Neuronal stem cell (in vitro differentiated cells): Measurements from ENCODE around the gene PRXL2B.

Experiments
- DNase-seq: peaks from one replicate; pipeline ENCODE4 v3.0.0-alpha.2; 2013; ENCODE audit warnings: low spot score
- H2AFZ ChIP-seq: one replicate; pipeline ENCODE4 v1.6.1; 2013; ENCODE audit warnings: mild to moderate bottlenecking, low read length, inconsistent platforms
- H2AK5ac ChIP-seq: 2 replicates; pipeline ENCODE4 v1.6.1; 2013; ENCODE audit warnings: low read depth, mild to moderate bottlenecking, inconsistent platforms, low read length, moderate library complexity, mixed read lengths
- H2BK120ac ChIP-seq: 2 replicates; pipeline ENCODE4 v1.6.1; 2013; ENCODE audit warnings: low read depth, mild to moderate bottlenecking, inconsistent platforms, low read length, moderate library complexity, mixed read lengths
- H2BK12ac ChIP-seq: one replicate; pipeline ENCODE4 v1.6.1; 2013; ENCODE audit warnings: low read length, inconsistent platforms
- H2BK15ac ChIP-seq: 2 replicates; pipeline ENCODE4 v1.6.1; 2013; ENCODE audit warnings: mild to moderate bottlenecking, low read length, inconsistent platforms, mixed read lengths
- H2BK5ac ChIP-seq: one replicate; pipeline ENCODE4 v1.6.1; 2013; ENCODE audit warnings: inconsistent platforms, mild to moderate bottlenecking, low read length, moderate library complexity
- H3K14ac ChIP-seq: one replicate; pipeline ENCODE4 v1.6.1; 2013; ENCODE audit warnings: low read length, inconsistent platforms
- H3K18ac ChIP-seq: 2 replicates; pipeline ENCODE4 v1.6.1; 2013; ENCODE audit warnings: low read length, inconsistent platforms
- H3K23ac ChIP-seq: 2 replicates; pipeline ENCODE4 v1.6.1; 2013; ENCODE audit warnings: low read depth, mild to moderate bottlenecking, mixed read lengths, low read length, inconsistent platforms; ENCODE audit not compliant: poor library complexity
- H3K27ac ChIP-seq: replicated peaks from 3 replicates; pipeline ENCODE4 v1.5.1; 2013; ENCODE audit warnings: low read length, inconsistent platforms
- H3K27me3 ChIP-seq, 3 experiments: 2 replicates each; pipeline ENCODE4 v1.6.1; 2013; ENCODE audit warnings: low read length in 3 of 3, mild to moderate bottlenecking in 2 of 3, inconsistent platforms in 1 of 3, low read depth in 1 of 3, mixed read lengths in 1 of 3, moderate library complexity in 1 of 3; ENCODE audit not compliant: control insufficient read depth in 3 of 3, insufficient read depth in 3 of 3
- H3K36me3 ChIP-seq, 2 donors: replicated peaks in 1 of 2; 2 replicates each; pipeline ENCODE4 v1.6.1; 2013; ENCODE audit warnings: low read length in 2 of 2; ENCODE audit not compliant: control insufficient read depth in 2 of 2, insufficient read depth in 2 of 2
- H3K4ac ChIP-seq: 2 replicates; pipeline ENCODE4 v1.6.1; 2013; ENCODE audit warnings: inconsistent platforms, mild to moderate bottlenecking, low read length, moderate library complexity
- H3K4me1 ChIP-seq, 2 donors: 1 replicate in 1 of 2; 2 replicates in 1 of 2; pipeline ENCODE4 v1.6.1; 2013; ENCODE audit warnings: low read length in 2 of 2, low read depth in 1 of 2; ENCODE audit not compliant: control insufficient read depth in 2 of 2, insufficient read depth in 1 of 2
- H3K4me2 ChIP-seq: one replicate; pipeline ENCODE4 v1.6.1; 2013; ENCODE audit warnings: mild to moderate bottlenecking, low read length, inconsistent platforms; ENCODE audit not compliant: insufficient read depth, poor library complexity, severe bottlenecking
- H3K4me3 ChIP-seq, 2 donors: 2 replicates each; pipeline ENCODE4 v1.5.1; 2013; ENCODE audit warnings: low read length in 2 of 2, mild to moderate bottlenecking in 2 of 2, inconsistent platforms in 1 of 2, moderate library complexity in 1 of 2
- H3K79me1 ChIP-seq: one replicate; pipeline ENCODE4 v1.6.1; 2013; ENCODE audit warnings: low read depth, mild to moderate bottlenecking, inconsistent platforms, low read length, moderate library complexity
- H3K9ac ChIP-seq: one replicate; pipeline ENCODE4 v1.6.1; 2013; ENCODE audit warnings: mild to moderate bottlenecking, low read depth, low read length, inconsistent platforms; ENCODE audit not compliant: poor library complexity
- H3K9me3 ChIP-seq, 2 donors: replicated peaks in 1 of 2; 2 replicates each; pipeline versions ENCODE3 to v1.6.1; 2013; ENCODE audit warnings: low read length in 2 of 2, mild to moderate bottlenecking in 2 of 2, inconsistent platforms in 1 of 2, low read depth in 1 of 2, mixed read lengths in 1 of 2, moderate library complexity in 1 of 2; ENCODE audit not compliant: control insufficient read depth in 2 of 2, insufficient read depth in 1 of 2
- H4K8ac ChIP-seq: one replicate; pipeline ENCODE4 v1.6.1; 2013; ENCODE audit warnings: low read depth, mild to moderate bottlenecking, inconsistent platforms, low read length, moderate library complexity
- H4K91ac ChIP-seq: one replicate; pipeline ENCODE4 v1.6.1; 2013; ENCODE audit warnings: low read length, low read depth, mild to moderate bottlenecking, inconsistent platforms; ENCODE audit not compliant: poor library complexity
- WGBS, 2 donors: extraction: QIAGEN DNeasy Blood & Tissue Kit; methylation state at CpG; one replicate each; pipeline ENCODE4 v1.1.7; 2013; ENCODE audit warnings: missing lambda C conversion rate in 2 of 2, mixed read lengths in 1 of 2; ENCODE audit not compliant: insufficient read length in 2 of 2, insufficient replicate concordance in 1 of 2; ENCODE audit errors: extremely low coverage in 2 of 2; 5-methylcytosine and 5-hydroxymethylcytosine counted together

The PRXL2B gene

GRCh38 chr1:2594001-2594640 is 7.5 kb downstream of the PRXL2B start:
- H2AFZ ChIP-seq: no peak overlapping the region
- no peak overlapping the region for H3K4me3 ChIP-seq
- H3K9me3 ChIP-seq: peaks cover 0 to 14% of the 10 kb centered on the region in 2 donors
- no peak overlapping the region for H4K91ac ChIP-seq
- H3K18ac ChIP-seq: no peak overlapping the region
- DNase-seq: no peak
- peaks cover 3% of the 10 kb centered on the region for H3K79me1 ChIP-seq
- H3K27me3 ChIP-seq: peaks cover 0 to 21% (median 0%) of the 10 kb centered on the region in 3 experiments
- peak overlapping the region; percentile 58 for H2BK12ac ChIP-seq
- H4K8ac ChIP-seq: no peak overlapping the region
- peak overlapping the region; percentile 38 for H3K14ac ChIP-seq
- no peaks in the 10 kb centered on the region for H3K4me1 ChIP-seq
- no CpG with 5 or more reads among the region's 20 CpGs for WGBS, 2 donors
- peak overlapping the region; percentile 72 for H2BK120ac ChIP-seq
- peaks cover 6 to 7% of the 10 kb centered on the region in 2 donors for H3K36me3 ChIP-seq
- no peak overlapping the region for H3K27ac ChIP-seq
- H2BK5ac ChIP-seq: peak overlapping the region; percentile 53
- peak overlapping the region; percentile 84 for H2AK5ac ChIP-seq
- no peak overlapping the region for H3K4ac ChIP-seq
- H3K9ac ChIP-seq: no peak overlapping the region
- H3K23ac ChIP-seq: peak overlapping the region; percentile 91
- H2BK15ac ChIP-seq: no peak overlapping the region
- H3K4me2 ChIP-seq: no peak overlapping the region

- peak overlapping the region; percentile 91 for H2BK15ac ChIP-seq
- no peak overlapping the region for H3K18ac ChIP-seq
- no peak overlapping the region for H4K91ac ChIP-seq
- DNase-seq: no peak
- H2AFZ ChIP-seq: no peak overlapping the region
- peak overlapping the region; percentile 58 for H2BK12ac ChIP-seq
- H3K9ac ChIP-seq: no peak overlapping the region
- H3K36me3 ChIP-seq: peaks cover 1 to 2% of the 10 kb centered on the region in 2 donors
- H3K4me2 ChIP-seq: no peak overlapping the region
- H3K4me3 ChIP-seq: peak overlapping the region in 1 of 2 donors; percentile 38
- H3K27ac ChIP-seq: no peak overlapping the region
- peak overlapping the region; percentile 38 for H3K14ac ChIP-seq
- peak overlapping the region; percentile 58 for H3K23ac ChIP-seq
- H2BK5ac ChIP-seq: peak overlapping the region; percentile 53
- no peaks in the 10 kb centered on the region for H3K79me1 ChIP-seq
- H3K4me1 ChIP-seq: no peaks in the 10 kb centered on the region
- H2BK120ac ChIP-seq: peak overlapping the region; percentile 72
- H4K8ac ChIP-seq: no peak overlapping the region
- H3K4ac ChIP-seq: no peak overlapping the region
- H3K9me3 ChIP-seq: peaks cover 0 to 11% of the 10 kb centered on the region in 2 donors
- no CpG with 5 or more reads among the region's 17 CpGs for WGBS, 2 donors
- H3K27me3 ChIP-seq: peaks cover 0 to 21% (median 0%) of the 10 kb centered on the region in 3 experiments
- peak overlapping the region; percentile 84 for H2AK5ac ChIP-seq
Measured at GRCh38 chr1:2594641-2595131, 8.1 kb downstream of the PRXL2B start.

- Histone ChIP-seq H3K9me3 (peaks cover 0 to 11% of the 10 kb centered on the region in 2 donors), H3K18ac (peak overlapping the region; percentile 64), H3K27me3 (peaks cover 0 to 21% (median 0%) of the 10 kb centered on the region in 3 experiments), H4K8ac (no peak overlapping the region), H2BK15ac (peak overlapping the region; percentile 91), H3K4me2 (no peak overlapping the region), H2BK5ac (peak overlapping the region; percentile 39), H3K4ac (no peak overlapping the region), H2BK12ac (no peak overlapping the region), H3K4me3 (no peak overlapping the region), H3K79me1 (no peaks in the 10 kb centered on the region), H2BK120ac (no peak overlapping the region), H3K4me1 (no peaks in the 10 kb centered on the region), H3K27ac (no peak overlapping the region), H3K14ac (peak overlapping the region; percentile 56), H2AFZ (no peak overlapping the region), H3K23ac (peak overlapping the region; percentile 58), H2AK5ac (peak overlapping the region; percentile 84), H4K91ac (no peak overlapping the region), H3K36me3 (no peaks in the 10 kb centered on the region), H3K9ac (no peak overlapping the region)
- WGBS, 2 donors: no CpG with 5 or more reads among the region's 19 CpGs
- no peak for DNase-seq
Measured at GRCh38 chr1:2595261-2595811, 8.8 kb downstream of the PRXL2B start.

GRCh38 chr1:2595812-2596529 is 9.4 kb downstream of the PRXL2B start:
- H4K8ac ChIP-seq: no peak overlapping the region
- peak overlapping the region; percentile 37 for H2BK15ac ChIP-seq
- peaks cover 0 to 7% of the 10 kb centered on the region in 2 donors for H3K9me3 ChIP-seq
- peaks cover 0 to 23% (median 0%) of the 10 kb centered on the region in 3 experiments for H3K27me3 ChIP-seq
- no peak overlapping the region for H3K27ac ChIP-seq
- H3K23ac ChIP-seq: no peak overlapping the region
- H3K4me2 ChIP-seq: no peak overlapping the region
- no peak overlapping the region for H2AFZ ChIP-seq
- no peak for DNase-seq
- H3K14ac ChIP-seq: peak overlapping the region; percentile 38
- no peak overlapping the region for H4K91ac ChIP-seq
- peak overlapping the region; percentile 39 for H2BK5ac ChIP-seq
- H2BK12ac ChIP-seq: no peak overlapping the region
- no peak overlapping the region for H3K9ac ChIP-seq
- no peaks in the 10 kb centered on the region for H3K79me1 ChIP-seq
- peak overlapping the region; percentile 57 for H3K18ac ChIP-seq
- H3K4ac ChIP-seq: no peak overlapping the region
- no peaks in the 10 kb centered on the region for H3K36me3 ChIP-seq
- H3K4me3 ChIP-seq: no peak overlapping the region
- WGBS, 2 donors: no CpG with 5 or more reads among the region's 31 CpGs
- H2AK5ac ChIP-seq: peak overlapping the region; percentile 75
- no peaks in the 10 kb centered on the region for H3K4me1 ChIP-seq
- H2BK120ac ChIP-seq: peak overlapping the region; percentile 31
